ENCODE data around the gene TIMM22.

DNA sequence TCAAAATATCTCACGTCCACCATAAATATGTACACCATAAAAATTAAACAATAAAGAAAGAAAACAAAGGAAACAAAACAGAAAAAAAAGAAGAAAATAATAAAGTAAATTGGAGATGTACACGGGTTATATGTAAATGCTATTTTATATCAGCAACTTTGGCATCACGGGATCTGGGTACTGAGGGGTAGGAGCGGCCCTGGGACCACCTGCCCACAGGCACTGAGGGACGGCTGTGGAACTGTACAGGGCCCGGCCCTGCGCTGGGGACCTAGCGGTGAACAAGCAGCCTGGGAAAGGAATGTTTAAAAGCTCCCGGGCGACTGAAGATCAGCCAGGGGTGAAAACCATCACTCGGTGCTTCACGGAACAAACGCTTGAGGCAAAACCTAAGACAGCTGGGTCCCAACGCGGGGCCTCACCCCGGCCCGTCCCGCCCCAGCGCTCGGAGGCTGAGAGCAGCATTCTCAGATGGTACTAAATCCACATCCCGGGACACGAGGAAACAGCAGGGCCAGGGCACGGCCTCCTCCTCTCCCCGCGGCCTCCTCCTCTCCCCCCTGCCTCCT lies 48.6 kb upstream of the TIMM22 start:
- TF ChIP-seq EZH2 (IDR thresholded peaks at IDR 0.05; ENCODE audit: borderline replicate concordance, low read depth, low read length, poor library complexity, severe bottlenecking): no peak
- TF ChIP-seq, protein P1, sequence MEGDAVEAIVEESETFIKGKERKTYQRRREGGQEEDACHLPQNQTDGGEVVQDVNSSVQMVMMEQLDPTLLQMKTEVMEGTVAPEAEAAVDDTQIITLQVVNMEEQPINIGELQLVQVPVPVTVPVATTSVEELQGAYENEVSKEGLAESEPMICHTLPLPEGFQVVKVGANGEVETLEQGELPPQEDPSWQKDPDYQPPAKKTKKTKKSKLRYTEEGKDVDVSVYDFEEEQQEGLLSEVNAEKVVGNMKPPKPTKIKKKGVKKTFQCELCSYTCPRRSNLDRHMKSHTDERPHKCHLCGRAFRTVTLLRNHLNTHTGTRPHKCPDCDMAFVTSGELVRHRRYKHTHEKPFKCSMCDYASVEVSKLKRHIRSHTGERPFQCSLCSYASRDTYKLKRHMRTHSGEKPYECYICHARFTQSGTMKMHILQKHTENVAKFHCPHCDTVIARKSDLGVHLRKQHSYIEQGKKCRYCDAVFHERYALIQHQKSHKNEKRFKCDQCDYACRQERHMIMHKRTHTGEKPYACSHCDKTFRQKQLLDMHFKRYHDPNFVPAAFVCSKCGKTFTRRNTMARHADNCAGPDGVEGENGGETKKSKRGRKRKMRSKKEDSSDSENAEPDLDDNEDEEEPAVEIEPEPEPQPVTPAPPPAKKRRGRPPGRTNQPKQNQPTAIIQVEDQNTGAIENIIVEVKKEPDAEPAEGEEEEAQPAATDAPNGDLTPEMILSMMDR (conservative IDR thresholded peaks at IDR 0.05; ENCODE audit: low read depth, low read length): no peak

All from A673 (cell line).